Amygdala (tissue), 56 donors: ENCODE data around the gene SUCLG2.

ENCODE experiments used
- DNase-seq, 56 donors: peaks; one replicate each; lab custom pipeline; 2025; lab: John Stamatoyannopoulos, UW

Gene SUCLG2

GRCh38 chr3:67346081-67346480, 308.3 kb downstream of the SUCLG2 start:
- DNase-seq, result no peak

DNA sequence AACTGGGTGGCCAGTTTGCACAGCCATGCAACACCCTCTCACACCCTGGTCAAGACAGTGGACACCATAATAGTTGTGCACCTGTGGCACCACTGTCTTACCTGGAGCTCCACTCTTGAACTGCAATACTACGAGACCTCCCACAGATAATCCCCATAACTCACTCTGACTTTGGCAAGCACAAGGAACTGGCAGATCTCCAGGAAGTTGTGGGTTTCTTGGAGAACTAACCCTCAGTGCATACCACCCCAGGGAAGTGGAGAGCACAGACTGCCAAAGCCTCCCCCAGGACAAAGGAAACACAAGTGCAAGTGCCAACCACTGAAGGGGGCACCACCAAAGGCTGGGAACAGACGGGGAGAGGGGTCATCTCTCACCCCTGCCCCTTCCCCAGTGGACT, 318.6 kb downstream of the SUCLG2 start:
- no peak for DNase-seq

GRCh38 chr3:67334588-67334987, 319.8 kb downstream of the SUCLG2 start:
- DNase-seq, result no peak

- no peak for DNase-seq
Measured at GRCh38 chr3:67329358-67329757, 325.1 kb downstream of the SUCLG2 start.

GRCh38 chr3:67327582-67327981, 326.8 kb downstream of the SUCLG2 start:
- DNase-seq, result no peak

- DNase-seq, result no peak
Measured at GRCh38 chr3:67325231-67325630, 329.2 kb downstream of the SUCLG2 start.
